Body of pancreas (tissue), 4 donors: ENCODE measurements around the gene POLA1.

Experiments
- CTCF ChIP-seq, 7 experiments: fragments of 450-650 bp in 4 of 7; fragments of 200-600 bp in 3 of 7; sonication (generic) in 3 of 7; IDR thresholded peaks; one replicate each; pipeline ENCODE4 v1.5.1; 2016 to 2019; ENCODE audit warnings: antibody characterized with exemption in 7 of 7
- POLR2A ChIP-seq, 3 donors: fragments of 450-650 bp; IDR thresholded peaks; one replicate each; pipeline ENCODE4 v1.6.1; 2016; ENCODE audit warnings: antibody characterized with exemption in 3 of 3, mild to moderate bottlenecking in 2 of 3

- TF ChIP-seq CTCF (IDR thresholded peaks at IDR 0.05) (no peak), POLR2A (IDR thresholded peaks at IDR 0.05) (no peak)
These were observed 318.7 kb downstream of the POLA1 start for GRCh38 chrX:25012433-25012735.
